Esophagus (tissue), 2 donors: ENCODE results near the gene SALL1. TPM values are rescaled to one million over a fixed set of nuclear protein-coding genes. Genes with fewer than 3 reads are reported as not detected.

Experiments
- H3K27ac ChIP-seq, 2 donors: one replicate each; pipeline ENCODE4 v1.5.1; 2013; ENCODE audit warnings: low read depth in 2 of 2, mild to moderate bottlenecking in 2 of 2, inconsistent platforms in 1 of 2, low read length in 1 of 2, moderate library complexity in 1 of 2
- H3K27me3 ChIP-seq, 2 donors: one replicate each; pipeline ENCODE4 v1.6.1; 2013; ENCODE audit warnings: low read length in 2 of 2, control low read depth in 1 of 2, mild to moderate bottlenecking in 1 of 2; ENCODE audit not compliant: insufficient read depth in 2 of 2, control insufficient read depth in 1 of 2
- H3K36me3 ChIP-seq, 2 donors: one replicate each; pipeline ENCODE4 v1.6.1; 2013; ENCODE audit warnings: low read length in 1 of 2; ENCODE audit not compliant: control insufficient read depth in 2 of 2, insufficient read depth in 2 of 2
- H3K4me1 ChIP-seq, 2 donors: one replicate each; pipeline ENCODE4 v1.6.1; 2013; ENCODE audit warnings: low read length in 1 of 2; ENCODE audit not compliant: control insufficient read depth in 2 of 2, insufficient read depth in 2 of 2
- H3K4me3 ChIP-seq, 2 donors: one replicate each; pipeline ENCODE4 v1.5.1; 2013; ENCODE audit warnings: low read length in 2 of 2, mild to moderate bottlenecking in 2 of 2, low read depth in 1 of 2, moderate library complexity in 1 of 2
- H3K9me3 ChIP-seq, 2 donors: one replicate each; pipeline ENCODE4 v1.6.1; 2013; ENCODE audit warnings: mild to moderate bottlenecking in 2 of 2, low read depth in 1 of 2, low read length in 1 of 2, moderate library complexity in 1 of 2; ENCODE audit not compliant: control insufficient read depth in 2 of 2, insufficient read depth in 1 of 2
- WGBS, 2 donors: extraction: QIAGEN DNeasy Blood & Tissue Kit; methylation state at CpG; one replicate each; pipeline ENCODE4 v1.1.7; 2013; 5-methylcytosine and 5-hydroxymethylcytosine counted together
- polyA plus RNA-seq, 2 donors: library from polyadenylated mRNA; stranded (reverse); fragments of 200-250 nt; gene quantifications; one replicate each; pipeline ENCODE4 v1.2.3, GENCODE V29; 2013
- donor health status: healthy with polysubstance abuse.
- donor health status: Bipolar disorder and iron deficiency.

Gene SALL1
- polyA plus RNA-seq, 2 donors, result 0.02 TPM

DNA sequence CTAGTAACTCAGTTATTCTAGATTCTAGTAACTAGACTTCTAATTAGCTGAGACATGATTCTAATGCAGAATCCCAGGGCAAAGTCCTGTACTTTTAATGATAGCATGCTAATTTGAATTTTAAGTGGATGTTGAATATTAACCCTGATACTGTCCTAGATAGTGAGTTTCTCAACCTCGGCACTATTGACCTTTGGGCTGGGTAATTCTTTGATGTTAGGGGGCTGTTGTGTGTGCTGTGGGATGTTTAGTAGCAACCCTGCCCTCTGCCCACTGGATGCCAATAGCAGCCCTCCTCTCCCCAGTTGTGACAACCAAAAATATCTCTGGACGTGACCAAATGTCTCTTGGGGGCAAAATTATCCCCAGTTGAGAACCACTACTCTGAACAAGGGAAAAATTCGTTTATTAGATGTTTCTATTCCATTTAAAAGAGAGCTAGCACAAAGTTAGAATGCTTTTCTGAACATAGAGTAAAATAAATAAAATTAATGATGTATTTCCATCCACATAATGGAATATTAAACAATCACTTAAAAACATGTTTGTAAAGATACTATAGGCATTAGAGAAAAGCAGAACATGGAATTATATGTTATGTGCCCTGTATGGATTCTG lies 30.2 kb downstream of the SALL1 start:
- Histone ChIP-seq H3K36me3 (no peaks in the 10 kb centered on the region), H3K27me3 (no peaks in the 10 kb centered on the region), H3K27ac (no peak overlapping the region), H3K4me1 (no peaks in the 10 kb centered on the region), H3K4me3 (no peak overlapping the region), H3K9me3 (no peaks in the 10 kb centered on the region)
- WGBS, 2 donors, result 34 to 37% methylated on average over 3 of the region's 3 CpGs

DNA sequence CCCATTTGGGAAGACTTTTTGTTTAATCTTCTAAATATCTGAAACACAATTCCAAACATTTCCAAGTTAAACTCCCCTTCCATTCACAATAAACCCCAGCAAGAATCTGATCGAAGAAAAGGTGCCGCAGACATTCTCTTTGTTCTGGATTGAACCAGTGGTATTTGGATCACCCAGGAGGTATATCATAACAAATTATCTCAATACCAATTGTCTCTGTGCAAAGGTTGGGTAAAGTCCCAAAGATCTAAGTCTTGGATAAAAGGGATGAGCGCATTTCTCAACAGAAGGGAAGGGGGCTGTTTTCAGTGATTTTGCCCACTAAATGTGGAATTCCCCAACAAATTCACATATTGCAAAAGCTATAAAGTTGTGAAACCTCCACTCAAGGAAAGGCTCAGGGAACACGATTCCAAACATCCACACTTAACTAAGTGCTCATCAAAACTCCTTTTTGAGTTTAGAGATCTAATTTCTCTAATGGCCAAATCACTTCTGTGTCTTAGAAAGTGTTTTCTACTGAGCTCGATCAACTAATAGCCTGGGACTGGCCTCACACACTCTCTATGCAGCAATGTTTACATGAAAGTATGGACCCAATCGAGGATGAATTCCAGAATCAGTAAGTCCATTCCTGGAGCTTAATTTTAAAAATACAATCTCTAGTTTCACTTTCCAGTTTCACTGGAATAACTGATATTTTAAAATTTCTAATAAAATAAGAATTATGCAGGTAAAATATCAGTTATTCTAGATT lies 30.9 kb downstream of the SALL1 start:
- no peaks in the 10 kb centered on the region for H3K27me3 ChIP-seq
- WGBS, 2 donors, result 65 to 72% methylated on average over 6 of the region's 6 CpGs

DNA sequence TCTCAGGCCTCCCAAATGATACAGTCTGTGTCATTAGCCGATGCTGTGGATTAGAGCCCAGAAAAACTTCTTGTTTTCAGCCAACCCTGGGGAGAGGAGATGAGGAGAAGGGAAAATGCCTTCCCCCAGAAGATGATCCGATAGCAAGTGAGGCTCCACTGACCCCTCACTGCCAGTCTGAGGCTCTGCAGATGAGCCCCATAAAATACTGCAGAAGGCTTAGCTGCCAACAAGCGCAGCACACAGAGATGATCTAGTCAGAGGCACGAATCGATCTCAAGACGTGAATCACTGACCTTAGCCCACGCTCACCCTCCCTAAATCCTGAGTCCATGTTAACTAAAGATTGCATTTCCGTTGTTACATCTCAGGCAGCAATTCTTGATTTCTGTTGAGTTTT lies 31.5 kb downstream of the SALL1 start:
- Histone ChIP-seq H3K27ac (no peak overlapping the region), H3K4me3 (no peak overlapping the region)

More for the DNA sequence above, 30.9 kb downstream of the SALL1 start:
- H3K4me3 ChIP-seq, result no peak overlapping the region
- H3K9me3 ChIP-seq, result no peaks in the 10 kb centered on the region
- H3K36me3 ChIP-seq, result no peaks in the 10 kb centered on the region
- H3K27ac ChIP-seq, result no peak overlapping the region
- H3K4me1 ChIP-seq, result no peaks in the 10 kb centered on the region

DNA sequence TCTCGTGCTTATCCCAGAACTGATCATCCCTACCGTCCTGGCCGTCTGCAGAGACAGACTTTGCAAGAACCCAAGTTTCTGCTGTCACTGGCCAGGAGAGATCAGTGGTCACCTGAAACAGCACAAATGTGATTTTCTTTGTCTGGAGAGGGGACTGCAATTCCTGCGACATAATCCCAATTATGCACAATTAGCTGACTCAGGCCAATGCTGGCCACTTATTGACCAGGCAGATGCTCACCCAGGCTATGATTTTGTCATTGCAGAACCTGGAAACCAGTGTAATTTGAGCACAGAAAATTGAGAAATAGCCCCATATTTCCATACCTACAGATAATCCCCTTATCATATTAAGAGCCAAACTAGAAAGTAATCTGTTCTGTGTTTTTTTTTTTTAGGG lies 34.7 kb downstream of the SALL1 start:
- Histone ChIP-seq H3K9me3 (no peaks in the 10 kb centered on the region), H3K36me3 (no peaks in the 10 kb centered on the region), H3K27ac (no peak overlapping the region), H3K27me3 (peaks cover 4 to 7% of the 10 kb centered on the region in 2 donors), H3K4me1 (no peaks in the 10 kb centered on the region), H3K4me3 (no peak overlapping the region)
- 59 to 60% methylated on average over 4 of the region's 4 CpGs for WGBS, 2 donors

More for the DNA sequence above, 31.5 kb downstream of the SALL1 start:
- Histone ChIP-seq H3K27me3 (peaks cover 0 to 2% of the 10 kb centered on the region in 2 donors), H3K4me1 (no peaks in the 10 kb centered on the region), H3K36me3 (no peaks in the 10 kb centered on the region), H3K9me3 (no peaks in the 10 kb centered on the region)
- WGBS, 2 donors, result 55 to 64% methylated on average over 8 of the region's 8 CpGs

DNA sequence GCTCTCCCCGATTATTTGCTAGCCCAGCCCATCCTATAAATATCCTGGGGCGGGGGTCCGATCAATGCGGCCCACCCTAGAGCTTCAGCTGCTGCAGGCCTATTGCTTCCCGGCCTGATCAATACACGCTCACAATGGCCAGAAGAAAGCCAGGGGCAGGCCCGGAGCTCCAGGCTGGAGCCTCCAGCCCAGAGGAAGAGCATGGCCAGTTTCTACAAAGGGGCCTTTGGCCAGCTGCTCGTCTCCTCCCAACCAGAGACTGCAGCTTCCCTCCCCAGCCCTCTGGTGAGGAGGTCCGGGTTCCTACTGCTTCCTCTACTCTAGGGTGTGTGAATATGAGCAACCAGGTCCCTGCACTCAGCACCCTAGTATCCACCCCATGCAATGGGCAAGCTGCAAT lies 36.7 kb downstream of the SALL1 start:
- H3K4me3 ChIP-seq, result no peak overlapping the region
- no peaks in the 10 kb centered on the region for H3K9me3 ChIP-seq
- peaks cover 4 to 7% of the 10 kb centered on the region in 2 donors for H3K27me3 ChIP-seq
- H3K36me3 ChIP-seq, result no peaks in the 10 kb centered on the region
- WGBS, 2 donors, result 43 to 44% methylated on average over 9 of the region's 9 CpGs
- H3K27ac ChIP-seq, result no peak overlapping the region
- no peaks in the 10 kb centered on the region for H3K4me1 ChIP-seq

DNA sequence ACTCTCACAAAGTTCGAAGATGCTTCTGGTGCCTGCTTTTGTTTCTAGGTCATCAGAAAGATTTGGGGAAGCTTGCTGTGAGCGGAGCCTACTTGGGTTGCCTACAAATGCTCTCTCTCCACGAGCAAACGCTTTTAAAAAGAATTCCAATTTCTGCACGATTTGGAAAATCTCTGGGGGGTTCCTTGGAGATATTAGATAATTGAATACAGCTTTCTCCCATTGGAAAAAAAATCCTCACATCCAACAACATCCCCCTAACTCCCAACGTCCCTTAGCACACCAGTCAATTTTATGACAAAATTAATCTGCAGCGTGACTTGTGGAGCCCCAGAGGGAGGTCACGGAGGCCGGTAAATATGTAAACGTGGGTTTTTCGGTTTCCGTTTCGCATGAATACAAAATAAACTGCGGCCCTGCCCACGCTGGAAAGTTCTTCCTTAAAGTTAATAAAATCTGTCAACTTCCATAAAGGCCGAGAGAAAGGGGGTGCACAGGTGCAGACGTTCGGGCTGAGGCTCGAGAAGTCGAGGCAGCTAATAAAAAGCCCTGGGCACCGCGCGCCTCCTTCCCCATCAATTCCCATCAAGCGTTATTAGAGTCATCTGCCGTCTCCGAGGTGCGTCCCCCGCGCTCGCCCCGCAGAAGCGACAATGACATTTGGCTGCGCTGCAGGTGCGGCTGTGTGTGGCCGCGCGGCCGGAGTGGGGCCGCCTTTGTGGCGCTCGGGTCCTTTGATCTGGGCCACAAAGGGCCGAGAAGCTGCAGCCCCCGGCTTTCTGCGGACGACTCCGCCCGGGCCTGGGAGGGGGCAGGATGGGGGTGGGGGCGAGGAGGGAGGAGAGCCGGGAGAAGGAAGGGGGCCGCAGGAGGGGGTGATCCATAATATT lies 37.6 kb downstream of the SALL1 start:
- Histone ChIP-seq H3K9me3 (no peaks in the 10 kb centered on the region), H3K27ac (no peak overlapping the region), H3K4me1 (no peaks in the 10 kb centered on the region), H3K4me3 (no peak overlapping the region), H3K27me3 (peaks cover 4 to 7% of the 10 kb centered on the region in 2 donors), H3K36me3 (no peaks in the 10 kb centered on the region)
- 6 to 7% methylated on average over 50 of the region's 50 CpGs for WGBS, 2 donors

DNA sequence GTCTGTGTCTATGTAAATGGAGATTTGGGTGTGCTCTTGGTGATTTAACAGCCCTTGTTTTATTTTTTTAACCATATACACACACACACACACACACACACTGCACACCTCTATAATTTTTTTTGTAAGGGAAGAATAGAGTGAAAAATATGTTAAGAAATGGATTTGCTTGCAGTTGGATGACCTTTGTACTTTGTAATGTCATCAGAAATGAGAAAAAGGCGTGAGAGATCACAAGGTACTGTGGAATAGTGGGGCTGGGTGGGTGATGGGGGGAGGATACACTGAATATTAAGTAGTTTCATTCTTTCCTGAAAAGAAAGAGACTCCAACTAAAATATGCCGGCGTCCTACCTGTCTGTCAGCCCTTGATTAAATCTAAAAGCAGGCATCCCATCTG lies 38.7 kb downstream of the SALL1 start:
- Histone ChIP-seq H3K27ac (no peak overlapping the region), H3K36me3 (no peaks in the 10 kb centered on the region), H3K4me1 (no peaks in the 10 kb centered on the region), H3K27me3 (peaks cover 4 to 7% of the 10 kb centered on the region in 2 donors), H3K4me3 (no peak overlapping the region), H3K9me3 (no peaks in the 10 kb centered on the region)
- 30 to 47% methylated on average over 3 of the region's 3 CpGs for WGBS, 2 donors

DNA sequence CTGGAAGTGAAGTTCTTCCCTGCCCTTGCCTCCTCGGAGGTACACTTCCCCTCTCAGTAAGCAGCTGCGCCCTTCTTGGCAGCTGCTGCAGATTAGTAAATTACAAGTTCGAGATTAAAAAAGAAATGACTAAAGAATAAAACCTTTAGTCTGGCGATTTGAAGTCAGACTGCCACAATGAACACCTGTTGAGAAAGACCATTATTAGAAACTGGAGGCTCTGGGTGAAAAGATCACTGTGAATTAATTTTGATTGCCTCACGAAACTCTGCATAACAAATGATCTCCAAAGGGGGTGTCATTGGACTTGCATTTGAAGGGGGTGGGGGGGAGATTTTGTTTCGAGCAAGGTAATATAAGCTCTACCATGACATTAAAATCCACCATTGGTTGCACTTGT lies 39.3 kb downstream of the SALL1 start:
- Histone ChIP-seq H3K36me3 (no peaks in the 10 kb centered on the region), H3K4me1 (no peaks in the 10 kb centered on the region), H3K4me3 (no peak overlapping the region), H3K27me3 (peaks cover 4 to 7% of the 10 kb centered on the region in 2 donors), H3K9me3 (no peaks in the 10 kb centered on the region), H3K27ac (no peak overlapping the region)
- 32 to 34% methylated on average over 6 of the region's 6 CpGs for WGBS, 2 donors

DNA sequence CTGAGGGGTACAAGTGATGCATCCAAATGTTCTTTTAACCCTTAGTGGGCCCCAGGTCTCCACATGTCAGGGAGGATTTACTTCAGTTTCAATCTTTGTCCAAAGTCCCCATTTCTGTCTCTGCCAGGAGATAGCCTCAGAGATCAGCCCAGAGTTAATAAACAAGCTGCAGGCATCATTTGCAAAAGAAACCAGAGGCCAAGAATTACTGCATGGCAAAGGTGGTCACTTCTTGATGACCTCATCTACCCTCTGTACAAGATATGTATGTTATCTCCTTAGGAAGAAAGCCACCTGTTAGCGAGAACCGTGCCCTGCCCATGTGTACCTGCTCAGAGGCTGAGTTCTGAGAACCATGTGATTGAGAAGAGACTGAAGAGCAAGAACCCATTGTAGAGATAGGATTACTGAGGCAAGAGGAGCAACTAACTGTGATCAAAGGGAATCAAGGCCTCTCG lies 40.3 kb downstream of the SALL1 start:
- WGBS, 2 donors, result 72 to 78% methylated on average over 3 of the region's 3 CpGs
- no peaks in the 10 kb centered on the region for H3K4me1 ChIP-seq
- peaks cover 4 to 7% of the 10 kb centered on the region in 2 donors for H3K27me3 ChIP-seq
- H3K4me3 ChIP-seq, result no peak overlapping the region
- H3K9me3 ChIP-seq, result no peaks in the 10 kb centered on the region
- no peaks in the 10 kb centered on the region for H3K36me3 ChIP-seq
- no peak overlapping the region for H3K27ac ChIP-seq
